ENCODE measurements around the gene TRIM5.

DNA sequence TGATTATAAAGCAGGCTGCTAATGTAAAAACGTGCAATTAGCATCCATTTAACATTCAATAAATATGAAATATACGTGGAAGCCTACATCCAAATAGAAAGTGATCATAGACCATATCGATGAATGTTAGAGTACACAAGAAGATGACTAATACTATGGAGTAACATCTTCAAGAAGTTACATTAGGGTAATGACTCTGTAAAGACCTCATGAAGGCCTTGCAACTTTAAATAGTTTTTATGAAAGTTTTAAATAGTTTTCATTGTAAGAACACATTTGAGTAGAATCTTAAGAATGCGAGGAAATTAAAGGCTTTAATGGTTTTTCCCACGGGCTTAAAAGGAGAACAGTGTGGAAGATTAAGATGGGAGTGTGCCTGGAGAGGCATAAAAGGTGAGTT, 58.7 kb downstream of the TRIM5 start:
- TF ChIP-seq, protein P1, sequence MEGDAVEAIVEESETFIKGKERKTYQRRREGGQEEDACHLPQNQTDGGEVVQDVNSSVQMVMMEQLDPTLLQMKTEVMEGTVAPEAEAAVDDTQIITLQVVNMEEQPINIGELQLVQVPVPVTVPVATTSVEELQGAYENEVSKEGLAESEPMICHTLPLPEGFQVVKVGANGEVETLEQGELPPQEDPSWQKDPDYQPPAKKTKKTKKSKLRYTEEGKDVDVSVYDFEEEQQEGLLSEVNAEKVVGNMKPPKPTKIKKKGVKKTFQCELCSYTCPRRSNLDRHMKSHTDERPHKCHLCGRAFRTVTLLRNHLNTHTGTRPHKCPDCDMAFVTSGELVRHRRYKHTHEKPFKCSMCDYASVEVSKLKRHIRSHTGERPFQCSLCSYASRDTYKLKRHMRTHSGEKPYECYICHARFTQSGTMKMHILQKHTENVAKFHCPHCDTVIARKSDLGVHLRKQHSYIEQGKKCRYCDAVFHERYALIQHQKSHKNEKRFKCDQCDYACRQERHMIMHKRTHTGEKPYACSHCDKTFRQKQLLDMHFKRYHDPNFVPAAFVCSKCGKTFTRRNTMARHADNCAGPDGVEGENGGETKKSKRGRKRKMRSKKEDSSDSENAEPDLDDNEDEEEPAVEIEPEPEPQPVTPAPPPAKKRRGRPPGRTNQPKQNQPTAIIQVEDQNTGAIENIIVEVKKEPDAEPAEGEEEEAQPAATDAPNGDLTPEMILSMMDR (IDR thresholded peaks at IDR 0.05) = no peak
- TF ChIP-seq POLR2A (IDR thresholded peaks at IDR 0.05) = no peak

Measured in gastroesophageal sphincter (tissue), 3 donors.